GM12878 (cell line): ENCODE measurements around the gene CASP8AP2. TPM values are rescaled to one million over a fixed set of nuclear protein-coding genes. Genes with fewer than 3 reads are reported as not detected.

ENCODE experiments used
- ATAC-seq: fragments of 200-7000 bp; cut with Tn5 transposase; 3 replicates; pipeline ENCODE4 v1.9.1; 2020; ENCODE audit warnings: mild to moderate bottlenecking, moderate library complexity
- BruUV-seq: library from RNA; stranded (reverse); fragments of 400-500 nt; replicated peaks from 2 replicates; lab custom pipeline; 2021; lab: Mats Ljungman, UMichigan
- CTCF ChIA-PET: fragments of 300-600 bp; sonication (Branson Sonifier 250); formaldehyde crosslinking; extraction: SDS; loops from one replicate; lab custom pipeline; 2021; ENCODE audit warnings: inconsistent platforms; lab: Yijun Ruan, JAX
- POLR2A ChIA-PET: fragments of 350-600 bp; formaldehyde crosslinking; extraction: SDS; loops from one replicate; lab custom pipeline; 2021; ENCODE audit warnings: inconsistent platforms; lab: Charles Lee
- RAD21 ChIA-PET: fragments of 300-600 bp; sonication (Branson Sonifier 250); formaldehyde crosslinking; loops from one replicate; lab custom pipeline; 2023; ENCODE audit warnings: antibody characterized with exemption; ENCODE audit not compliant: unreplicated experiment; lab: Charles Lee
- SMC1A ChIA-PET: fragments of 300-600 bp; sonication (Branson Sonifier 250); formaldehyde crosslinking; loops from one replicate; lab custom pipeline; 2023; ENCODE audit not compliant: unreplicated experiment, uncharacterized antibody; lab: Charles Lee
- DNase-seq: peaks from one replicate; pipeline ENCODE4 v3.0.0-alpha.2; 2011; ENCODE audit warnings: low read depth, low spot score
- FAIRE-seq: peaks from 3 replicates; lab custom pipeline; 2011; peaks lifted over from hg19 to GRCh38; lab: Jason Lieb, UNC
- H2AFZ ChIP-seq: 2 replicates; pipeline ENCODE4 v1.6.0; 2011; ENCODE audit warnings: low read depth, low read length, control low read depth; ENCODE audit not compliant: control insufficient read depth
- H3K27ac ChIP-seq: 2 replicates; pipeline ENCODE4 v1.5.1; 2011; ENCODE audit warnings: control low read depth; ENCODE audit not compliant: control insufficient read depth, insufficient read depth
- H3K27me3 ChIP-seq, 2 experiments: replicated peaks in 1 of 2; 2 replicates each; pipeline versions ENCODE4 v1.6.0 to v1.6.1; 2011; ENCODE audit warnings: low read length in 1 of 2; ENCODE audit not compliant: control insufficient read depth in 2 of 2, insufficient read depth in 2 of 2
- H3K36me3 ChIP-seq, 2 experiments: 2 replicates each; pipeline ENCODE4 v1.5.1; 2011; ENCODE audit warnings: low read length in 1 of 2; ENCODE audit not compliant: control insufficient read depth in 2 of 2, insufficient read depth in 2 of 2
- H3K4me1 ChIP-seq: 2 replicates; pipeline ENCODE4 v1.6.1; 2011; ENCODE audit warnings: mild to moderate bottlenecking, low read length, moderate library complexity, mixed read lengths; ENCODE audit not compliant: control insufficient read depth, insufficient read depth
- H3K4me2 ChIP-seq: 2 replicates; pipeline ENCODE4 v1.6.0; 2011; ENCODE audit warnings: control low read depth; ENCODE audit not compliant: control insufficient read depth, insufficient read depth
- H3K4me3 ChIP-seq: fragments of 200-600 bp; sonication (generic); 2 replicates; pipeline ENCODE4 v1.5.1; 2016
- H3K79me2 ChIP-seq: 2 replicates; pipeline ENCODE4 v1.6.0; 2011; ENCODE audit warnings: low read length; ENCODE audit not compliant: control insufficient read depth, insufficient read depth
- H3K9ac ChIP-seq: 2 replicates; pipeline ENCODE4 v1.8.0; 2011; ENCODE audit warnings: low read length, control low read depth, mixed read lengths; ENCODE audit not compliant: control insufficient read depth, insufficient read depth
- H3K9me3 ChIP-seq: replicated peaks from 3 replicates; pipeline ENCODE4 v1.5.1; 2011; ENCODE audit warnings: mild to moderate bottlenecking, low read length; ENCODE audit not compliant: control insufficient read depth, insufficient read depth
- H4K20me1 ChIP-seq: 2 replicates; pipeline ENCODE4 v1.6.0; 2011; ENCODE audit not compliant: control insufficient read depth, insufficient read depth
- CHD2 ChIP-seq: IDR thresholded peaks from 2 replicates; pipeline ENCODE4 v1.6.1; 2011; ENCODE audit warnings: low read depth, low read length, improper control_type of control experiment, borderline replicate concordance
- EZH2 ChIP-seq: IDR thresholded peaks from 2 replicates; pipeline ENCODE4 v1.6.1; 2012; ENCODE audit warnings: low read depth, mild to moderate bottlenecking, control low read depth, inconsistent platforms, low read length, borderline replicate concordance; ENCODE audit not compliant: control insufficient read depth
- GATAD2B ChIP-seq: fragments of 450-650 bp; conservative IDR thresholded peaks from 2 replicates; pipeline ENCODE4 v1.6.1; 2017; ENCODE audit warnings: low read depth, mild to moderate bottlenecking, moderate library complexity
- NBN ChIP-seq: fragments of 450-650 bp; IDR thresholded peaks from 2 replicates; pipeline ENCODE4 v1.6.1; 2016
- NFYB ChIP-seq: IDR thresholded peaks from 2 replicates; pipeline ENCODE4 v1.6.1; 2011; ENCODE audit warnings: low read depth, mild to moderate bottlenecking, low read length, improper control_type of control experiment, moderate library complexity; ENCODE audit not compliant: insufficient read depth
- PBX3 ChIP-seq: IDR thresholded peaks from 2 replicates; pipeline ENCODE4 v1.6.1; 2011; ENCODE audit warnings: mild to moderate bottlenecking, low read depth, low read length, moderate library complexity; ENCODE audit not compliant: insufficient replicate concordance
- SKIL ChIP-seq: fragments of 450-650 bp; IDR thresholded peaks from 2 replicates; pipeline ENCODE4 v1.6.1; 2017; ENCODE audit warnings: mild to moderate bottlenecking, low read depth, inconsistent platforms; ENCODE audit not compliant: poor library complexity, severe bottlenecking
- SMAD5 ChIP-seq: IDR thresholded peaks from 2 replicates; pipeline ENCODE4 v1.6.1; 2016; ENCODE audit warnings: antibody characterized with exemption, low read depth
- SMARCA5 ChIP-seq: fragments of 450-650 bp; IDR thresholded peaks from 2 replicates; pipeline ENCODE4 v1.6.1; 2017; ENCODE audit warnings: mild to moderate bottlenecking
- WGBS: methylation state at CpG from one replicate; pipeline ENCODE4 v1.1.6; 2016; ENCODE audit warnings: low lambda C conversion rate; ENCODE audit not compliant: insufficient replicate concordance, insufficient coverage; ENCODE audit errors: missing lambda C conversion rate; 5-methylcytosine and 5-hydroxymethylcytosine counted together
- in situ Hi-C: fragments of 300-500 bp; cut with MboI; formaldehyde crosslinking; loops from 9 replicates; pipeline ENCODE4 v1.14.3; 2018; ENCODE audit warnings: mixed read lengths
- intact Hi-C: fragments of 100-400 bp; cut with micrococcal nuclease; formaldehyde crosslinking; loops from one replicate; pipeline ENCODE4 v1.14.2; 2022; ENCODE audit not compliant: unreplicated experiment
- polyA plus RNA-seq, 11 experiments: library from polyadenylated mRNA; depleted of rRNA in 4 of 11; unstranded in 6 of 11; stranded (reverse) in 5 of 11; fragments of >200 nt; fragmentation: Nextera tagmentation in 4 of 11; fragmentation: Illumina TruSeq in 1 of 11; extraction: Ambion mirVana in 4 of 11; extraction: Trizol in 1 of 11; gene quantifications; 1 replicate in 1 of 11; 2 replicates in 10 of 11; pipeline versions ENCODE4 v1.2.1 to v1.2.3, GENCODE V29; 2011 to 2016; ENCODE audit warnings: inconsistent platforms in 2 of 11, missing spikeins in 2 of 11, low read depth in 1 of 11
- total RNA-seq, 4 experiments: library from RNA; depleted of rRNA in 3 of 4; stranded (reverse); fragments of >200 nt in 3 of 4; fragmentation: Illumina TruSeq in 1 of 4; extraction: Trizol in 1 of 4; gene quantifications; 2 replicates each; pipeline versions ENCODE4 v1.2.1 to v1.2.3, GENCODE V29; 2013 to 2021

CASP8AP2 gene
- total and polyA plus RNA-seq, 10 of the 15 experiments (the other 5 are each of a cell fraction or from before 2014, with no cell fraction given): 11.1 to 28.7 (median 17.1) TPM

- ATAC-seq: no peak
- no peaks in the 10 kb centered on the region for H3K4me1 ChIP-seq
- no peak overlapping the region for H2AFZ ChIP-seq
- ChIA-PET SMC1A (no interaction called here), POLR2A (interaction anchor here (0.6 to 1.4 kb wide), 2 partner anchors 13 to 23 kb away, joined by 4 to 6 read pairs; partner anchors contain the start of gene MDN1), RAD21 (no interaction called here), CTCF (interaction anchor here (0.7 to 1.0 kb wide), 2 partner anchors 12 to 157 kb away, joined by 3 read pairs; no protein-coding TSS in a partner anchor)
- intact Hi-C loops (no loop called here), in situ Hi-C loops (no loop called here)
- 97% methylated on average over 2 of the region's 2 CpGs for WGBS
- no peaks in the 10 kb centered on the region for H3K9me3 ChIP-seq
- no peak overlapping the region for H3K4me2 ChIP-seq
- H3K9ac ChIP-seq: no peak overlapping the region
- no peaks in the 10 kb centered on the region for H4K20me1 ChIP-seq
- FAIRE-seq: no peak
- H3K36me3 ChIP-seq: no peaks in the 10 kb centered on the region; a peak in 1 of 4 replicates
- BruUV-seq: no TSS peak
- no peaks in the 10 kb centered on the region for H3K27me3 ChIP-seq
- H3K27ac ChIP-seq: no peak overlapping the region
- no peak overlapping the region for H3K4me3 ChIP-seq
- peaks cover 5% of the 10 kb centered on the region for H3K79me2 ChIP-seq
- no peak for DNase-seq
- TF ChIP-seq SMARCA5: no peak
- no peak for TF ChIP-seq GATAD2B
Observed at GRCh38 chr6:89842228-89842627, 12.5 kb downstream of the CASP8AP2 start.

GRCh38 chr6:89843070-89843469, 13.4 kb downstream of the CASP8AP2 start:
- H3K4me1 ChIP-seq: no peaks in the 10 kb centered on the region
- in situ Hi-C loops: no loop called here
- H3K4me3 ChIP-seq: no peak overlapping the region
- FAIRE-seq (no peak), DNase-seq (no peak), ATAC-seq (no peak)
- ChIA-PET CTCF (no interaction called here), POLR2A (no interaction called here), RAD21 (no interaction called here), SMC1A (no interaction called here)
- no TSS peak for BruUV-seq
- no peak overlapping the region for H2AFZ ChIP-seq
- no peak overlapping the region for H3K9ac ChIP-seq
- H3K36me3 ChIP-seq: no peaks in the 10 kb centered on the region; a peak in 1 of 4 replicates
- H3K27ac ChIP-seq: no peak overlapping the region
- intact Hi-C loops: no loop called here
- peaks cover 5% of the 10 kb centered on the region for H3K79me2 ChIP-seq
- 100% methylated on average over 3 of the region's 3 CpGs for WGBS
- H3K4me2 ChIP-seq: no peak overlapping the region
- no peaks in the 10 kb centered on the region for H3K27me3 ChIP-seq
- H4K20me1 ChIP-seq: no peaks in the 10 kb centered on the region
- no peak for TF ChIP-seq EZH2
- no peak for TF ChIP-seq PBX3
- TF ChIP-seq SKIL: no peak
- no peak for TF ChIP-seq CHD2
- TF ChIP-seq SMAD5: no peak
- no peak for TF ChIP-seq NFYB
- no peak for TF ChIP-seq NBN
- H3K9me3 ChIP-seq: no peaks in the 10 kb centered on the region
